ENCODE results near the gene DBNDD2.

The DBNDD2 gene

GRCh38 chr20:45415822-45416637 is 7.9 kb downstream of the DBNDD2 start, which contains the start of gene PIGT (continued):
- TF ChIP-seq ZNF280C (tag by site-specific recombination; IDR thresholded peaks at IDR 0.05) (no peak), ZNF626 (tag by site-specific recombination; IDR thresholded peaks at IDR 0.05) (no peak), ZNF416 (tag by site-specific recombination; IDR thresholded peaks at IDR 0.05) (no peak), ZNF658 (tag by site-specific recombination; IDR thresholded peaks at IDR 0.05) (no peak), ZBTB8A (tag by site-specific recombination; IDR thresholded peaks at IDR 0.05) (0 out of 2 replicates have a peak, but pooled peaks have one; percentile 29), ZNF335 (tag by site-specific recombination; conservative IDR thresholded peaks at IDR 0.05) (peak; percentile 92), KLF8 (tag by site-specific recombination; IDR thresholded peaks at IDR 0.05) (peak; percentile 29; the same call in 1 of the 2 replicates), ZNF791 (tag by site-specific recombination; IDR thresholded peaks at IDR 0.05) (no peak), IKZF3 (tag by site-specific recombination; IDR thresholded peaks at IDR 0.05) (no peak), KLF16 (tag by site-specific recombination; IDR thresholded peaks at IDR 0.05) (peak; percentile 81), ZNF148 (tag by site-specific recombination; IDR thresholded peaks at IDR 0.05; ENCODE audit: borderline replicate concordance) (no peak), ZNF132 (tag by site-specific recombination; IDR thresholded peaks at IDR 0.05; ENCODE audit: borderline replicate concordance) (no peak), ZNF239 (tag by site-specific recombination; IDR thresholded peaks at IDR 0.05) (no peak), ZNF529 (tag by site-specific recombination; IDR thresholded peaks at IDR 0.05; ENCODE audit: insufficient replicate concordance) (no peak), ZEB2 (tag by site-specific recombination; IDR thresholded peaks at IDR 0.05) (peak; percentile 41; the same call in 1 of the 2 replicates), ZNF514 (tag by site-specific recombination; IDR thresholded peaks at IDR 0.05) (no peak), ZNF830 (tag by site-specific recombination; IDR thresholded peaks at IDR 0.05; ENCODE audit: low read depth) (no peak), ZNF629 (tag by site-specific recombination; IDR thresholded peaks at IDR 0.05) (peak; percentile 74), ZNF513 (tag by site-specific recombination; IDR thresholded peaks at IDR 0.05) (no peak), PBX3 (CRISPR knock-in tag; IDR thresholded peaks at IDR 0.05) (no peak), SP3 (tag by site-specific recombination; IDR thresholded peaks at IDR 0.05) (peak; percentile 74), ZNF133 (tag by site-specific recombination; IDR thresholded peaks at IDR 0.05) (no peak), OSR2 (tag by site-specific recombination; IDR thresholded peaks at IDR 0.05) (no peak), ZNF114 (tag by site-specific recombination; IDR thresholded peaks at IDR 0.05) (no peak), SCRT2 (tag by site-specific recombination; IDR thresholded peaks at IDR 0.05) (peak; percentile 98)
- TF ChIP-seq, protein P1, sequence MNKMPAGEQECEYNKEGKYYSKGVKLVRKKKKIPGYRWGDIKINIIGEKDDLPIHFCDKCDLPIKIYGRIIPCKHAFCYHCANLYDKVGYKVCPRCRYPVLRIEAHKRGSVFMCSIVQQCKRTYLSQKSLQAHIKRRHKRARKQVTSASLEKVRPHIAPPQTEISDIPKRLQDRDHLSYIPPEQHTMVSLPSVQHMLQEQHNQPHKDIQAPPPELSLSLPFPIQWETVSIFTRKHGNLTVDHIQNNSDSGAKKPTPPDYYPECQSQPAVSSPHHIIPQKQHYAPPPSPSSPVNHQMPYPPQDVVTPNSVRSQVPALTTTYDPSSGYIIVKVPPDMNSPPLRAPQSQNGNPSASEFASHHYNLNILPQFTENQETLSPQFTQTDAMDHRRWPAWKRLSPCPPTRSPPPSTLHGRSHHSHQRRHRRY (tag by site-specific recombination; IDR thresholded peaks at IDR 0.05) = no peak
- TF ChIP-seq, protein P2, sequence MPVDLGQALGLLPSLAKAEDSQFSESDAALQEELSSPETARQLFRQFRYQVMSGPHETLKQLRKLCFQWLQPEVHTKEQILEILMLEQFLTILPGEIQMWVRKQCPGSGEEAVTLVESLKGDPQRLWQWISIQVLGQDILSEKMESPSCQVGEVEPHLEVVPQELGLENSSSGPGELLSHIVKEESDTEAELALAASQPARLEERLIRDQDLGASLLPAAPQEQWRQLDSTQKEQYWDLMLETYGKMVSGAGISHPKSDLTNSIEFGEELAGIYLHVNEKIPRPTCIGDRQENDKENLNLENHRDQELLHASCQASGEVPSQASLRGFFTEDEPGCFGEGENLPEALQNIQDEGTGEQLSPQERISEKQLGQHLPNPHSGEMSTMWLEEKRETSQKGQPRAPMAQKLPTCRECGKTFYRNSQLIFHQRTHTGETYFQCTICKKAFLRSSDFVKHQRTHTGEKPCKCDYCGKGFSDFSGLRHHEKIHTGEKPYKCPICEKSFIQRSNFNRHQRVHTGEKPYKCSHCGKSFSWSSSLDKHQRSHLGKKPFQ (tag by site-specific recombination; IDR thresholded peaks at IDR 0.05) = no peak
- TF ChIP-seq, protein P3, sequence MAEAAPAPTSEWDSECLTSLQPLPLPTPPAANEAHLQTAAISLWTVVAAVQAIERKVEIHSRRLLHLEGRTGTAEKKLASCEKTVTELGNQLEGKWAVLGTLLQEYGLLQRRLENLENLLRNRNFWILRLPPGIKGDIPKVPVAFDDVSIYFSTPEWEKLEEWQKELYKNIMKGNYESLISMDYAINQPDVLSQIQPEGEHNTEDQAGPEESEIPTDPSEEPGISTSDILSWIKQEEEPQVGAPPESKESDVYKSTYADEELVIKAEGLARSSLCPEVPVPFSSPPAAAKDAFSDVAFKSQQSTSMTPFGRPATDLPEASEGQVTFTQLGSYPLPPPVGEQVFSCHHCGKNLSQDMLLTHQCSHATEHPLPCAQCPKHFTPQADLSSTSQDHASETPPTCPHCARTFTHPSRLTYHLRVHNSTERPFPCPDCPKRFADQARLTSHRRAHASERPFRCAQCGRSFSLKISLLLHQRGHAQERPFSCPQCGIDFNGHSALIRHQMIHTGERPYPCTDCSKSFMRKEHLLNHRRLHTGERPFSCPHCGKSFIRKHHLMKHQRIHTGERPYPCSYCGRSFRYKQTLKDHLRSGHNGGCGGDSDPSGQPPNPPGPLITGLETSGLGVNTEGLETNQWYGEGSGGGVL (tag by site-specific recombination; IDR thresholded peaks at IDR 0.05) = no peak

Measured in HEK293 (cell line).